ENCODE results near the gene BEND2. TPM values are rescaled to one million over a fixed set of nuclear protein-coding genes. Genes with fewer than 3 reads are reported as not detected.

BEND2 gene
- total and polyA plus RNA-seq, 2 of the 8 experiments (the other 6 are each of a cell fraction or from before 2014, with no cell fraction given): not detected

GRCh38 chrX:18255059-18255458, 34.4 kb upstream of the BEND2 start (continued):
- TF ChIP-seq YY1 (IDR thresholded peaks at IDR 0.05; ENCODE audit: low read depth, low read length): no peak
- TF ChIP-seq BCL11A (IDR thresholded peaks at IDR 0.05; ENCODE audit: low read depth in 2 of 2, low read length in 2 of 2): no peak
- TF ChIP-seq ATF2 (IDR thresholded peaks at IDR 0.05; ENCODE audit: low read length): no peak
- TF ChIP-seq TEAD4 (IDR thresholded peaks at IDR 0.05; ENCODE audit: low read depth, low read length): no peak
- no peak for TF ChIP-seq KDM4A (IDR thresholded peaks at IDR 0.05; ENCODE audit: low read depth, low read length, severe bottlenecking)
- TF ChIP-seq CREB1 (IDR thresholded peaks at IDR 0.05): no peak
- TF ChIP-seq CTCF (IDR thresholded peaks at IDR 0.05; ENCODE audit: control extremely low read depth in 1 of 3, insufficient read depth in 1 of 3, low read depth in 1 of 3, low read length in 3 of 3): no peak

Measured in H1 (cell line).